ENCODE results near the gene KCNIP3.

Gene KCNIP3

DNA sequence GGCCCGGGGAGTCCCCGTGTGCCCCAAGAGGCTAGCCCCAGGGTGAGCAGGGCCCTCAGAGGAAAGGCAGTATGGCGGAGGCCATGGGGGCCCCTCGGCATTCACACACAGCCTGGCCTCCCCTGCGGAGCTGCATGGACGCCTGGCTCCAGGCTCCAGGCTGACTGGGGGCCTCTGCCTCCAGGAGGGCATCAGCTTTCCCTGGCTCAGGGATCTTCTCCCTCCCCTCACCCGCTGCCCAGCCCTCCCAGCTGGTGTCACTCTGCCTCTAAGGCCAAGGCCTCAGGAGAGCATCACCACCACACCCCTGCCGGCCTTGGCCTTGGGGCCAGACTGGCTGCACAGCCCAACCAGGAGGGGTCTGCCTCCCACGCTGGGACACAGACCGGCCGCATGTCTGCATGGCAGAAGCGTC, 88.4 kb downstream of the KCNIP3 start:
- Histone ChIP-seq H3K79me2 (ENCODE audit: insufficient read depth, low read depth) (no peaks in the 10 kb centered on the region), H3K27me3 (ENCODE audit: insufficient read depth, low read depth) (no peaks in the 10 kb centered on the region), H3K27ac (no peak overlapping the region), H4K20me1 (ENCODE audit: insufficient read depth) (no peaks in the 10 kb centered on the region), H3K4me1 (ENCODE audit: low read depth, poor library complexity, severe bottlenecking) (no peaks in the 10 kb centered on the region), H3K4me2 (no peak overlapping the region), H3K36me3 (ENCODE audit: insufficient read depth) (no peaks in the 10 kb centered on the region), H3K9ac (no peak overlapping the region), H3K4me3 (IDR thresholded peaks at IDR 0.05; ENCODE audit: insufficient read depth, low read depth, low read length) (no peak overlapping the region), H2AFZ (ENCODE audit: low read depth) (no peak overlapping the region)
- TF ChIP-seq, protein P1, sequence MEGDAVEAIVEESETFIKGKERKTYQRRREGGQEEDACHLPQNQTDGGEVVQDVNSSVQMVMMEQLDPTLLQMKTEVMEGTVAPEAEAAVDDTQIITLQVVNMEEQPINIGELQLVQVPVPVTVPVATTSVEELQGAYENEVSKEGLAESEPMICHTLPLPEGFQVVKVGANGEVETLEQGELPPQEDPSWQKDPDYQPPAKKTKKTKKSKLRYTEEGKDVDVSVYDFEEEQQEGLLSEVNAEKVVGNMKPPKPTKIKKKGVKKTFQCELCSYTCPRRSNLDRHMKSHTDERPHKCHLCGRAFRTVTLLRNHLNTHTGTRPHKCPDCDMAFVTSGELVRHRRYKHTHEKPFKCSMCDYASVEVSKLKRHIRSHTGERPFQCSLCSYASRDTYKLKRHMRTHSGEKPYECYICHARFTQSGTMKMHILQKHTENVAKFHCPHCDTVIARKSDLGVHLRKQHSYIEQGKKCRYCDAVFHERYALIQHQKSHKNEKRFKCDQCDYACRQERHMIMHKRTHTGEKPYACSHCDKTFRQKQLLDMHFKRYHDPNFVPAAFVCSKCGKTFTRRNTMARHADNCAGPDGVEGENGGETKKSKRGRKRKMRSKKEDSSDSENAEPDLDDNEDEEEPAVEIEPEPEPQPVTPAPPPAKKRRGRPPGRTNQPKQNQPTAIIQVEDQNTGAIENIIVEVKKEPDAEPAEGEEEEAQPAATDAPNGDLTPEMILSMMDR (conservative IDR thresholded peaks at IDR 0.05; ENCODE audit: low read depth, low read length) = no peak

DNA sequence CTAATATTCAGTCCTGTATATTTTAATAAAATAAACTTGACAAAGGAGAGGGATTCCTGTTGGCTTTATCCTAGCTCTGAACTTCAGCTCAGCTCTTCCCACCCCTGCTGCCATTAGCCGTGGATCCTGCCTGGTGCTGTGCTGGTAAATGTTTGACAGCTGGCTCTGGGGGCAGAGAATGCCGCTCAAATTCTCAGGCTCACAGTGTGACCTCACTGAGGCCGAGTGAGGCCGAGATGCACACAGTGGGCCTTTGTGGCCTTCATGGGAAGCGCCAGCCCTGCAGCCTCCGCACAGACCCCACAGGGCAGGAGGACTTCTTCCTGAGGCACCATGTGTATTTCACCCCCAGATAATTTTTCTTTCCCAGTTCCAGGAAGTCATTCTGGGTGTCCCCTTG, 88.9 kb downstream of the KCNIP3 start:
- Histone ChIP-seq H3K79me2 (ENCODE audit: insufficient read depth, low read depth) (no peaks in the 10 kb centered on the region), H3K27me3 (ENCODE audit: insufficient read depth, low read depth) (no peaks in the 10 kb centered on the region), H4K20me1 (ENCODE audit: insufficient read depth) (no peaks in the 10 kb centered on the region), H3K36me3 (ENCODE audit: insufficient read depth) (no peaks in the 10 kb centered on the region), H3K27ac (no peak overlapping the region), H3K4me2 (no peak overlapping the region), H3K9ac (no peak overlapping the region), H3K4me3 (IDR thresholded peaks at IDR 0.05; ENCODE audit: insufficient read depth, low read depth, low read length) (no peak overlapping the region), H2AFZ (ENCODE audit: low read depth) (no peak overlapping the region), H3K4me1 (ENCODE audit: low read depth, poor library complexity, severe bottlenecking) (no peaks in the 10 kb centered on the region)
- TF ChIP-seq, protein P1 (conservative IDR thresholded peaks at IDR 0.05; ENCODE audit: low read depth, low read length) = no peak

DNA sequence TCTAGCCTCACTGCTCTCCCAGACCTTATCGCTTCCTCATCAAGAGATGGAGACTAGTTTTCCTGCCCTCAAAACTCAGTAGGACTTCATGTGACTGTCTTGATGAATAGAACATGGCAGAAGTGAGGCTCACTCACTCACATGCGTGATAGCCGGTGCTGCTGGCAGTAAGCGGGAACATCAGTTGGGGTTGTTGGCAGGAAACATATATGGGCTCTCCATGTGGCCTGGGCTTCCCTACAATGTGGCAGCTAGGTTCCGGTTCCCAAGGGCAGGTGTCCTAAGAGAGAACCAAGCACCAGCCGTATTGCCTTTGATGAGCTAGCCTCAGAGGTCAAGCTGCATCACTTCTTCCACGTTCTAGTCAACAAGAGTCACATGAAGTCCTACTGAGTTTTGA, 90.2 kb downstream of the KCNIP3 start:
- no peaks in the 10 kb centered on the region for H3K27me3 ChIP-seq (ENCODE audit: insufficient read depth, low read depth)
- no peak overlapping the region for H3K27ac ChIP-seq
- no peak overlapping the region for H3K4me2 ChIP-seq
- no peaks in the 10 kb centered on the region for H4K20me1 ChIP-seq (ENCODE audit: insufficient read depth)
- H3K4me3 ChIP-seq (IDR thresholded peaks at IDR 0.05; ENCODE audit: insufficient read depth, low read depth, low read length) = no peak overlapping the region
- no peaks in the 10 kb centered on the region for H3K36me3 ChIP-seq (ENCODE audit: insufficient read depth)
- H3K79me2 ChIP-seq (ENCODE audit: insufficient read depth, low read depth) = no peaks in the 10 kb centered on the region
- no peak overlapping the region for H2AFZ ChIP-seq (ENCODE audit: low read depth)
- no peak overlapping the region for H3K9ac ChIP-seq
- TF ChIP-seq, protein P1 (conservative IDR thresholded peaks at IDR 0.05; ENCODE audit: low read depth, low read length) = no peak
- H3K4me1 ChIP-seq (ENCODE audit: low read depth, poor library complexity, severe bottlenecking) = no peaks in the 10 kb centered on the region

DNA sequence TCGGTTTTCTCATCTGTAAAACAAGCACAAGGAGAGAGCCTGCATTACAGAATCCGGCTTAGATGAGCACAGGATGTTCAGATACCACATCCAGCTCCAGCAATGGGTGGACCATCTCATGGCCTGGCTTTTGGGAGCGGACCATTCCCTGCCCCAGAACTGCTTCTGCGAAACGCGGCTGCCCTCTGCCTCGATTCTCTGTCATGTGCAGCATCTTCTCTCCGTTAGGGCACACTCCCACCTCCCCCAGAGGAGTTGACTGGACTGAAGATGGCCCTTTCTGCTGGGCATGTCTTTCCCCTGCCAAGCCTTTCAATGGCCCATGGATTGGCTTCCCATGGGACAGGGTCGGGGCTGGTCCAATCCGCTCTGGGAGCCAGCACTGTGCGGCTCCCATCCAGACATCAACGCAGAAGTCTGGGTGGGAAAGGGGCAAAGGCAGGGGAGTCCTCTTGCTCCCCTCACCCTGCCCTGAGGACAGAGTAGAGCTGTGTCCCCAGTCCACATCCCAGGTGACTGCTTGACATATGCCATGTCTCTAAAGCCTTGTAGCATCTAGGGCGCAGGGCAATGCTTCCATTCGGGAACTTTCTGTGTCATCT, 91.0 kb downstream of the KCNIP3 start:
- Histone ChIP-seq H4K20me1 (ENCODE audit: insufficient read depth) (no peaks in the 10 kb centered on the region), H3K27me3 (ENCODE audit: insufficient read depth, low read depth) (no peaks in the 10 kb centered on the region), H3K27ac (no peak overlapping the region), H3K79me2 (ENCODE audit: insufficient read depth, low read depth) (no peaks in the 10 kb centered on the region), H2AFZ (ENCODE audit: low read depth) (no peak overlapping the region), H3K36me3 (ENCODE audit: insufficient read depth) (no peaks in the 10 kb centered on the region), H3K4me3 (IDR thresholded peaks at IDR 0.05; ENCODE audit: insufficient read depth, low read depth, low read length) (no peak overlapping the region), H3K4me2 (no peak overlapping the region), H3K4me1 (ENCODE audit: low read depth, poor library complexity, severe bottlenecking) (no peaks in the 10 kb centered on the region), H3K9ac (no peak overlapping the region)
- TF ChIP-seq, protein P1 (conservative IDR thresholded peaks at IDR 0.05; ENCODE audit: low read depth, low read length) = no peak
